ENCODE data around the gene NANOS2. TPM values are rescaled to one million over a fixed set of nuclear protein-coding genes. Genes with fewer than 3 reads are reported as not detected.

Gene NANOS2
- total and polyA plus RNA-seq, 2 of the 13 experiments (the other 11 are each of a cell fraction or from before 2014, with no cell fraction given) = not detected

DNA sequence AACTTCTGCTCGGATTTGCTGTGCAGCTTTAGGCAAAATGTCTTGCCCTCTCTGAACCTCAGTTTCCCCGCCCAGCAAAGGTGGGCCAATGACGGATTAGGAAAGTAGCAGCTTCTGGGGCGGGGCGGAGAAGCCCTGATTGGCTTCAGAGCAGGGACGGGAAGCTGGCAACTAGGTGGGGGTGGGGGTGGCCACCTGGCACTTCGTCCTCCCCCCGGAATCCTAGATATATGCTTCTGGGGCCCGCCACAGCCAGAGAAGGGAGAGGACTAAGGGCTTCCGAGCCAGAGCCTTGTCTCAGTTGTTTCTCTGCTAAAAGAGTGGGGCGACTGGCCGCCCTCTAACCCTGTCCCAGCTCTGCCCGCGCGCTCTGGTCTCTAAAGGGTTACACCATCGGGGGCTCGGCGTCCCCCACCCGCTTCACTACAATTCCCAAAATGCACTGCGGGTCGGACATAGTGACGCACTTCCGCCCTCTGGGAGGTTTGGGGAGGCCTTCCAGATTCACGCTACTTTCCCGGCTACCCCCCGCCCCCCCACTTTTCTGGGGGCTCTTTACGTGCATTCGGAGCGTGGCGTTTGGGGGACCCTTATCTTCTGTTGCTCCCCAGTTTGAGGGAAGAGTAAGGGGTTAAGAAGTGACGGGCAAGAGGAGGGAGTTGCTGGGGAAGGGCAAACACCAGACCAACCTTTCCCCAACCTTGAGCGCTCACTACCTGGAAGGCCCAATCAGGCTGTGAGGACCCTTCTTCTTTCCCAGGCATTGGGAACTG is 28.0 kb downstream of the NANOS2 start (continued):
- TF ChIP-seq HNF1B (CRISPR knock-in tag; IDR thresholded peaks at IDR 0.05) (no peak; the same call in 1 of the 2 replicates), SCMH1 (CRISPR knock-in tag; IDR thresholded peaks at IDR 0.05; ENCODE audit: borderline replicate concordance) (no peak), MATR3 (CRISPR knock-in tag; IDR thresholded peaks at IDR 0.05) (no peak), PRDM10 (CRISPR knock-in tag; IDR thresholded peaks at IDR 0.05; ENCODE audit: low read depth) (0 out of 2 replicates have a peak, but pooled peaks have one; percentile 84), ZBTB46 (CRISPR knock-in tag; IDR thresholded peaks at IDR 0.05; ENCODE audit: borderline replicate concordance) (no peak), ZNF350 (CRISPR knock-in tag; IDR thresholded peaks at IDR 0.05; ENCODE audit: borderline replicate concordance, low read depth) (peak; percentile 58; the same call in 1 of the 2 replicates), ZSCAN31 (CRISPR knock-in tag; IDR thresholded peaks at IDR 0.05; ENCODE audit: low read depth) (no peak; the same call in 1 of the 2 replicates), STAT6 (CRISPR knock-in tag; IDR thresholded peaks at IDR 0.05; ENCODE audit: borderline replicate concordance) (0 out of 2 replicates have a peak, but pooled peaks have one; percentile 45), RORA (CRISPR knock-in tag; IDR thresholded peaks at IDR 0.05) (no peak), ZNF333 (CRISPR knock-in tag; IDR thresholded peaks at IDR 0.05; ENCODE audit: borderline replicate concordance) (no peak), TRIM24 (CRISPR knock-in tag; IDR thresholded peaks at IDR 0.05) (no peak)
- TF ChIP-seq, protein P1, sequence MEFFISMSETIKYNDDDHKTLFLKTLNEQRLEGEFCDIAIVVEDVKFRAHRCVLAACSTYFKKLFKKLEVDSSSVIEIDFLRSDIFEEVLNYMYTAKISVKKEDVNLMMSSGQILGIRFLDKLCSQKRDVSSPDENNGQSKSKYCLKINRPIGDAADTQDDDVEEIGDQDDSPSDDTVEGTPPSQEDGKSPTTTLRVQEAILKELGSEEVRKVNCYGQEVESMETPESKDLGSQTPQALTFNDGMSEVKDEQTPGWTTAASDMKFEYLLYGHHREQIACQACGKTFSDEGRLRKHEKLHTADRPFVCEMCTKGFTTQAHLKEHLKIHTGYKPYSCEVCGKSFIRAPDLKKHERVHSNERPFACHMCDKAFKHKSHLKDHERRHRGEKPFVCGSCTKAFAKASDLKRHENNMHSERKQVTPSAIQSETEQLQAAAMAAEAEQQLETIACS (CRISPR knock-in tag; IDR thresholded peaks at IDR 0.05) = no peak

Measured in HepG2 (cell line).